Measurements from ENCODE around the gene RNF166. TPM values are rescaled to one million over a fixed set of nuclear protein-coding genes. Genes with fewer than 3 reads are reported as not detected.
A peak's percentile ranks its signal among the peaks of the same experiment; 100 is the strongest.

The RNF166 gene
- total and polyA plus RNA-seq, 2 of the 13 experiments (the other 11 are each of a cell fraction or from before 2014, with no cell fraction given) = 21.4 to 23.0 TPM

GRCh38 chr16:88680554-88681083 is 25.6 kb downstream of the RNF166 start (continued):
- TF ChIP-seq KLF12 (CRISPR knock-in tag; IDR thresholded peaks at IDR 0.05; ENCODE audit: borderline replicate concordance) = no peak
- 0 out of 2 replicates have a peak, but pooled peaks have one; percentile 48 for TF ChIP-seq ZBTB7A (CRISPR knock-in tag; IDR thresholded peaks at IDR 0.05)
- TF ChIP-seq HNF4A (CRISPR knock-in tag; IDR thresholded peaks at IDR 0.05) = peak; percentile 41
- peak; percentile 37 for TF ChIP-seq NCOR1 (IDR thresholded peaks at IDR 0.05; ENCODE audit: borderline replicate concordance, low read length)
- TF ChIP-seq ZNF790 (CRISPR knock-in tag; IDR thresholded peaks at IDR 0.05; ENCODE audit: borderline replicate concordance) = no peak
- no peak for TF ChIP-seq E2F1 (CRISPR knock-in tag; IDR thresholded peaks at IDR 0.05)
- no peak for TF ChIP-seq DR1 (CRISPR knock-in tag; IDR thresholded peaks at IDR 0.05)
- no peak for TF ChIP-seq NR2F2 (IDR thresholded peaks at IDR 0.05; ENCODE audit: borderline replicate concordance, low read depth)
- 0 out of 2 replicates have a peak, but pooled peaks have one; percentile 18 for TF ChIP-seq ZNF691 (CRISPR knock-in tag; IDR thresholded peaks at IDR 0.05; ENCODE audit: borderline replicate concordance, low read depth)
- TF ChIP-seq ZNF770 (CRISPR knock-in tag; IDR thresholded peaks at IDR 0.05) = peak; percentile 89
- 0 out of 2 replicates have a peak, but pooled peaks have one; percentile 25 for TF ChIP-seq PHF21A (CRISPR knock-in tag; IDR thresholded peaks at IDR 0.05)
- TF ChIP-seq ZMYM3 (CRISPR knock-in tag; IDR thresholded peaks at IDR 0.05) = peak; percentile 16; the same call in 1 of the 2 replicates
- no peak for TF ChIP-seq NCOA2 (CRISPR knock-in tag; IDR thresholded peaks at IDR 0.05)
- TF ChIP-seq ONECUT2 (CRISPR knock-in tag; IDR thresholded peaks at IDR 0.05) = no peak
- 0 out of 2 replicates have a peak, but pooled peaks have one; percentile 3 for TF ChIP-seq ZNF275 (CRISPR knock-in tag; IDR thresholded peaks at IDR 0.05; ENCODE audit: borderline replicate concordance)
- TF ChIP-seq HNF4G (IDR thresholded peaks at IDR 0.05; ENCODE audit: borderline replicate concordance, low read depth, low read length) = 0 out of 2 replicates have a peak, but pooled peaks have one; percentile 30
- no peak for TF ChIP-seq HNF4G (CRISPR knock-in tag; IDR thresholded peaks at IDR 0.05; ENCODE audit: borderline replicate concordance, low read depth)
- TF ChIP-seq TP53 (CRISPR knock-in tag; conservative IDR thresholded peaks at IDR 0.05) = no peak
- TF ChIP-seq ATF3 (CRISPR knock-in tag; IDR thresholded peaks at IDR 0.05) = no peak
- no peak for TF ChIP-seq JUND (CRISPR knock-in tag; IDR thresholded peaks at IDR 0.05)
- 0 out of 2 replicates have a peak, but pooled peaks have one; percentile 12 for TF ChIP-seq TBX2 (CRISPR knock-in tag; IDR thresholded peaks at IDR 0.05; ENCODE audit: borderline replicate concordance)
- 0 out of 2 replicates have a peak, but pooled peaks have one; percentile 48 for TF ChIP-seq ATF7-NPFF (CRISPR knock-in tag; IDR thresholded peaks at IDR 0.05; ENCODE audit: low read depth)
- TF ChIP-seq RBM39 (IDR thresholded peaks at IDR 0.05; ENCODE audit: low read depth, low read length, poor library complexity, severe bottlenecking) = no peak
- TF ChIP-seq NR0B2 (CRISPR knock-in tag; IDR thresholded peaks at IDR 0.05) = 0 out of 2 replicates have a peak, but pooled peaks have one; percentile 50
- TF ChIP-seq SSRP1 (CRISPR knock-in tag; IDR thresholded peaks at IDR 0.05) = no peak
